Right lobe of liver (tissue), 4 donors: ENCODE measurements around the gene POU3F3.

Experiments
- CTCF ChIP-seq, 4 donors: fragments of 200-600 bp in 3 of 4; fragments of 450-650 bp in 1 of 4; IDR thresholded peaks; one replicate each; pipeline versions ENCODE4 v1.5.1 to v1.8.0; 2016 to 2022; ENCODE audit warnings: antibody characterized with exemption in 4 of 4, mild to moderate bottlenecking in 2 of 4
- POLR2A ChIP-seq: fragments of 450-650 bp; IDR thresholded peaks from one replicate; pipeline ENCODE4 v1.6.1; 2017; ENCODE audit warnings: antibody characterized with exemption, mild to moderate bottlenecking
- donor health status: DM: no; HTN: no; CAD: no.
- donor health status: DM: no; HTN: no; CAD: no.
- donor health status: DM: no; HTN: yes; CAD: no.

- TF ChIP-seq CTCF (IDR thresholded peaks at IDR 0.05) (no peak), POLR2A (no peak)
These were observed 37.8 kb upstream of the POU3F3 start for GRCh38 chr2:104816143-104816542.
